ENCODE measurements around the gene FBXW7. TPM values are rescaled to one million over a fixed set of nuclear protein-coding genes. Genes with fewer than 3 reads are reported as not detected.

FBXW7 gene
- polyA plus RNA-seq, 2 of the 4 experiments (the other 2 are of a cell fraction): 7.2 to 12.5 TPM

- TF ChIP-seq MAFK (IDR thresholded peaks at IDR 0.05; ENCODE audit: partially characterized antibody) (peak; percentile 65), E2F6 (IDR thresholded peaks at IDR 0.05; ENCODE audit: borderline replicate concordance, low read depth) (no peak)
- Histone ChIP-seq H3K27ac (no peak overlapping the region), H3K4me2 (no peak overlapping the region), H3K9me3 (no peaks in the 10 kb centered on the region), H3K4me3 (no peak overlapping the region), H3K4me1 (peaks cover 17% of the 10 kb centered on the region)
- DNase-seq (ENCODE audit: low read depth in 1 of 2, low spot score in 1 of 2) (no peak), ATAC-seq (no peak), FAIRE-seq (no peak)
- ChIA-PET CTCF (no interaction called here), POLR2A (no interaction called here)
- WGBS (ENCODE audit: missing lambda C conversion rate): 98% methylated on average over 4 of the region's 4 CpGs
Measured at GRCh38 chr4:152346979-152347378, 188.9 kb downstream of the FBXW7 start.

- ATAC-seq: no peak
- Histone ChIP-seq H3K4me2 (no peak overlapping the region), H3K4me1 (peaks cover 17% of the 10 kb centered on the region), H3K4me3 (no peak overlapping the region), H3K9me3 (no peaks in the 10 kb centered on the region), H3K27ac (no peak overlapping the region)
- ChIA-PET CTCF (no interaction called here), POLR2A (no interaction called here)
- TF ChIP-seq HDAC2 (IDR thresholded peaks at IDR 0.05) (no peak), ZC3H11A (IDR thresholded peaks at IDR 0.05) (no peak), JUN (IDR thresholded peaks at IDR 0.05) (no peak), NPAS2 (CRISPR knock-in tag; IDR thresholded peaks at IDR 0.05; ENCODE audit: borderline replicate concordance) (no peak), MAFK (IDR thresholded peaks at IDR 0.05; ENCODE audit: partially characterized antibody) (no peak), ZSCAN20 (CRISPR knock-in tag; IDR thresholded peaks at IDR 0.05) (no peak), EHMT2 (IDR thresholded peaks at IDR 0.05; ENCODE audit: low read depth) (no peak), HES2 (IDR thresholded peaks at IDR 0.05) (no peak), HOXB5 (CRISPR knock-in tag; IDR thresholded peaks at IDR 0.05) (no peak), HOXA7 (CRISPR knock-in tag; IDR thresholded peaks at IDR 0.05) (no peak), CBX8 (IDR thresholded peaks at IDR 0.05) (no peak), RARB (CRISPR knock-in tag; IDR thresholded peaks at IDR 0.05) (no peak), CHD4 (IDR thresholded peaks at IDR 0.05; ENCODE audit: borderline replicate concordance) (no peak), MAZ (IDR thresholded peaks at IDR 0.05; ENCODE audit: borderline replicate concordance, low read depth, low read length) (no peak), GATA3 (IDR thresholded peaks at IDR 0.05; ENCODE audit: borderline replicate concordance) (no peak), SREBF2 (IDR thresholded peaks at IDR 0.05) (no peak), JUNB (IDR thresholded peaks at IDR 0.05) (no peak), FOSL2 (IDR thresholded peaks at IDR 0.05) (no peak), FOSL2 (CRISPR knock-in tag; IDR thresholded peaks at IDR 0.05) (no peak)
- WGBS (ENCODE audit: missing lambda C conversion rate): 98% methylated on average over 2 of the region's 2 CpGs
- no peak for FAIRE-seq
- DNase-seq (ENCODE audit: low read depth in 1 of 2, low spot score in 1 of 2): no peak
Measured at GRCh38 chr4:152346526-152346925, 189.4 kb downstream of the FBXW7 start.

- no peak for ATAC-seq
- TF ChIP-seq HOXA7 (CRISPR knock-in tag; IDR thresholded peaks at IDR 0.05) (no peak), E2F6 (IDR thresholded peaks at IDR 0.05; ENCODE audit: borderline replicate concordance, low read depth) (no peak), EHMT2 (IDR thresholded peaks at IDR 0.05; ENCODE audit: low read depth) (no peak), FOSL2 (IDR thresholded peaks at IDR 0.05) (no peak), FOSL2 (CRISPR knock-in tag; IDR thresholded peaks at IDR 0.05) (no peak), PBX3 (IDR thresholded peaks at IDR 0.05) (no peak), ZFP36 (IDR thresholded peaks at IDR 0.05; ENCODE audit: borderline replicate concordance, partially characterized antibody) (no peak), HDAC2 (IDR thresholded peaks at IDR 0.05) (no peak), ESRRA (IDR thresholded peaks at IDR 0.05; ENCODE audit: borderline replicate concordance, low read length) (no peak), SMC3 (IDR thresholded peaks at IDR 0.05) (no peak), MAFK (IDR thresholded peaks at IDR 0.05; ENCODE audit: partially characterized antibody) (no peak), NPAS2 (CRISPR knock-in tag; IDR thresholded peaks at IDR 0.05; ENCODE audit: borderline replicate concordance) (no peak), RNF2 (IDR thresholded peaks at IDR 0.05; ENCODE audit: borderline replicate concordance, low read depth) (no peak), RARB (CRISPR knock-in tag; IDR thresholded peaks at IDR 0.05) (no peak), FOSB (CRISPR knock-in tag; IDR thresholded peaks at IDR 0.05) (no peak), JUNB (IDR thresholded peaks at IDR 0.05) (no peak), POLR2AphosphoS2 (conservative IDR thresholded peaks at IDR 0.05; ENCODE audit: low read length) (no peak)
- no peak for FAIRE-seq
Measured at GRCh38 chr4:152344001-152344400, 191.9 kb downstream of the FBXW7 start.

More at GRCh38 chr4:152344001-152344400, 191.9 kb downstream of the FBXW7 start:
- Histone ChIP-seq H3K27ac (no peak overlapping the region), H3K9me3 (no peaks in the 10 kb centered on the region), H3K4me1 (peaks cover 17% of the 10 kb centered on the region), H3K4me2 (peak overlapping the region; percentile 25), H3K4me3 (no peak overlapping the region)
- CTCF ChIA-PET: no interaction called here
- DNase-seq (ENCODE audit: low read depth in 1 of 2, low spot score in 1 of 2): no peak
- POLR2A ChIA-PET: no interaction called here

All from A549 (cell line).